Karpas-422 (cell line): Measurements from ENCODE around the gene CRACDL. TPM values are rescaled to one million over a fixed set of nuclear protein-coding genes. Genes with fewer than 3 reads are reported as not detected.

Experiments
- DNase-seq: peaks from one replicate; pipeline ENCODE4 v3.0.0-alpha.2; 2015
- H2AFZ ChIP-seq: fragments of 200-600 bp; sonication (generic); 2 replicates; pipeline ENCODE4 v1.6.1; 2014; ENCODE audit warnings: antibody characterized with exemption, low read length, mixed read lengths
- H3K27ac ChIP-seq: fragments of 200-600 bp; sonication (generic); 2 replicates; pipeline ENCODE4 v1.5.1; 2014; ENCODE audit warnings: mild to moderate bottlenecking, low read length, moderate library complexity
- H3K27me3 ChIP-seq: fragments of 200-600 bp; sonication (generic); 2 replicates; pipeline ENCODE4 v1.6.1; 2014; ENCODE audit warnings: low read length, mixed read lengths
- H3K36me3 ChIP-seq: fragments of 200-600 bp; sonication (generic); 2 replicates; pipeline ENCODE4 v1.6.1; 2014; ENCODE audit warnings: low read length, mixed read lengths; ENCODE audit not compliant: insufficient read depth
- H3K4me1 ChIP-seq: fragments of 200-600 bp; sonication (generic); 2 replicates; pipeline ENCODE4 v1.6.1; 2014; ENCODE audit warnings: mild to moderate bottlenecking, low read length, mixed read lengths
- H3K4me2 ChIP-seq: fragments of 200-600 bp; sonication (generic); 2 replicates; pipeline ENCODE4 v1.6.1; 2014; ENCODE audit warnings: low read length, low read depth, mild to moderate bottlenecking; ENCODE audit not compliant: poor library complexity, severe bottlenecking
- H3K4me3 ChIP-seq: fragments of 200-600 bp; sonication (generic); 2 replicates; pipeline ENCODE4 v1.5.1; 2014; ENCODE audit warnings: mild to moderate bottlenecking, antibody characterized with exemption, low read length, mixed read lengths
- H3K79me2 ChIP-seq: fragments of 200-600 bp; sonication (generic); 2 replicates; pipeline ENCODE4 v1.6.1; 2014; ENCODE audit warnings: mild to moderate bottlenecking, low read length, mixed read lengths
- H3K9ac ChIP-seq: fragments of 200-600 bp; sonication (generic); 2 replicates; pipeline ENCODE4 v1.6.0; 2014; ENCODE audit warnings: low read length
- H3K9me2 ChIP-seq: fragments of 200-600 bp; sonication (generic), shearing (Covaris generic); replicated peaks from 2 replicates; pipeline ENCODE4 v1.6.0; 2014; ENCODE audit warnings: mild to moderate bottlenecking, low read length, moderate library complexity; ENCODE audit not compliant: insufficient read depth
- H3K9me3 ChIP-seq: fragments of 300-700, 200-600 bp; sonication (generic); 2 replicates; pipeline ENCODE4 v1.6.1; 2014; ENCODE audit warnings: low read length, mixed read lengths
- H4K20me1 ChIP-seq: fragments of 200-600 bp; sonication (generic); 2 replicates; pipeline ENCODE4 v1.6.1; 2014; ENCODE audit warnings: mild to moderate bottlenecking, antibody characterized with exemption, low read length, low read depth; ENCODE audit not compliant: insufficient read depth
- total RNA-seq: library from RNA; depleted of rRNA; stranded (reverse); fragments of >200 nt; shearing (Covaris generic); gene quantifications from 2 replicates; pipeline ENCODE4 v1.2.3, GENCODE V29; 2014; ENCODE audit warnings: low replicate concordance

CRACDL gene
- total RNA-seq, 1 experiment from 2014 or later = 1.0 TPM

DNA sequence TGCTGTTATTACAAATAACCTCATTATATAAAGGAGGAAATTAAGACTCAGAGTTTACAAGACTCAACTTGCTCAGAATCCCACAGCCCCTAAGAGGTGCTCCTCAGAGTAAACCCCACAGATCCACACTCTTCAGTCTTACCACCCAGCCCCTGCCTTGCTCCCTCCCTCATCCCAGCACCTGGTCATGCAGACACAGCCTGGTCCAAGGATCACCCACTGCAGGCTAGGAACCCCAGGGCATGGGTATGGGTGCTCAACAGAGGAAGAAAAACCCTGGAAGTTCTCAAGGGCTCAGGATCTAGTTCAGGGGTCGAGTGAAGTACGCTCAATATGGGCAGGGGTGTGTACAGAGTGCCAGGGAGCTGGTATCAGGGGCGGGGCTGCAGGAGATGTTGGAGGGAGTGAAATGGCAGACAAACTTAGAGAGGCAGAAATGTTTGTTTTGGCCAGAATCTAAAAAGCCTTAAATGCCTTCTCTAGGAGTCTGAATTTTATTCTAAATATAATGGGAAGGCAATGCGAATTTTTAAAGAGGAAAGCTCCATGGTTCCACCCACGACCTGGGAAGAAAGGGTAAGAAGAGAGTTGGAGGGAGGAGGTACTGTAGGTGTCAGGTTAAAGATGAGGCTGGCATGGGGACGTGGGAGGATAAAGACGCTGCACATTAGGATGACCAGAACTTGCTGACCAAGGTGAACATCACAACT, 126.0 kb downstream of the CRACDL start:
- no peak overlapping the region for H2AFZ ChIP-seq
- no peaks in the 10 kb centered on the region for H3K79me2 ChIP-seq
- 0 out of 2 replicates have a peak, but pooled peaks cover 2% of the 10 kb centered on the region for H3K27me3 ChIP-seq
- no peaks in the 10 kb centered on the region for H3K9me2 ChIP-seq
- DNase-seq = no peak
- H3K36me3 ChIP-seq = no peaks in the 10 kb centered on the region
- no peak overlapping the region for H3K27ac ChIP-seq
- H3K9ac ChIP-seq = no peak overlapping the region
- no peaks in the 10 kb centered on the region for H4K20me1 ChIP-seq
- no peak overlapping the region for H3K4me2 ChIP-seq
- no peaks in the 10 kb centered on the region for H3K9me3 ChIP-seq
- no peaks in the 10 kb centered on the region for H3K4me1 ChIP-seq
- no peak overlapping the region for H3K4me3 ChIP-seq

DNA sequence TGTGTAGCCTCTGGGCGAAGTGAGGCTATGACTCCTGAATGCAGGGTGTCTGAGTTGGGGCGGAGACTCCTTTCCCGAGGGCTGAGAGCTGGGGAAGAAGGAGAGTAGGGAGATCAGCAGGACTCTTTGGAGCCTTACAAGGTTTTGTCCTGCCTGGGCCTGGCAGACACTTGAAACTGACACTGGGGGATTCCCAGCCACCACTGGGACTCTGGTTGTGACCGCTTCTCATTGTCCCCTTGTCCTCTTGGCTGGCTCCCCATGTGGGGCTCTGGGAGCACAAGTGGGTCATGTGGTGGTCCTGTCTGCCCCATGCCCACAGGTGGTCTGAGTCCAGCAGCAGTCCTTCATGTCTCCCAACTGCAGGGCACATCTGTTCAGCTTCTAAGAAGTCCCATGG, 126.9 kb downstream of the CRACDL start:
- H3K9me2 ChIP-seq = no peaks in the 10 kb centered on the region
- no peak overlapping the region for H3K27ac ChIP-seq
- H3K79me2 ChIP-seq = no peaks in the 10 kb centered on the region
- H3K4me1 ChIP-seq = no peaks in the 10 kb centered on the region
- no peaks in the 10 kb centered on the region for H3K9me3 ChIP-seq
- no peak for DNase-seq
- no peak overlapping the region for H3K4me3 ChIP-seq
- no peak overlapping the region for H2AFZ ChIP-seq
- no peak overlapping the region for H3K9ac ChIP-seq
- no peaks in the 10 kb centered on the region for H4K20me1 ChIP-seq
- H3K27me3 ChIP-seq = no peaks in the 10 kb centered on the region
- no peaks in the 10 kb centered on the region for H3K36me3 ChIP-seq
- no peak overlapping the region for H3K4me2 ChIP-seq

DNA sequence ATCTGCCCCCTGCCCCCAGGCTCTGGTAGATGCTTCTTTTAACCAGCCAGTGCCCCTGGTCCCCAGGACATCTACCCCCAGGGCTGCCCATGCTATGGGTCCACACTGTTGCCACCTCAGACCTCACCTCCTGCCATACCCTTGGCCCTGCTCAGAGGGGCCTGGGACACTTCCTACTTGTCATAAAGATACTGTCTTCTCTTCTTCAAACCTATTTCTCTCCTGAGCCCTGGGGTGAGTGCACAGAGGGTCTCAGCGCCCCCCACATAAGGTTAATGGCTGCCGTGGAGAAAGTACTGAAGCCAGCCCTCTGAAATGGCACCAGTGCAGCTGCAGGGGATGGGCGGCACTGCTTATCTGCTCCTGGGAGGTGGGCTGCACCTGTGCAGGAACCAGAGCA, 127.5 kb downstream of the CRACDL start:
- no peaks in the 10 kb centered on the region for H3K36me3 ChIP-seq
- no peaks in the 10 kb centered on the region for H3K4me1 ChIP-seq
- H3K9me3 ChIP-seq = no peaks in the 10 kb centered on the region
- no peak overlapping the region for H3K27ac ChIP-seq
- no peak overlapping the region for H3K4me2 ChIP-seq
- DNase-seq = no peak
- no peaks in the 10 kb centered on the region for H3K79me2 ChIP-seq
- H3K27me3 ChIP-seq = no peaks in the 10 kb centered on the region
- no peak overlapping the region for H2AFZ ChIP-seq
- no peaks in the 10 kb centered on the region for H4K20me1 ChIP-seq
- no peaks in the 10 kb centered on the region for H3K9me2 ChIP-seq
- no peak overlapping the region for H3K9ac ChIP-seq
- no peak overlapping the region for H3K4me3 ChIP-seq

DNA sequence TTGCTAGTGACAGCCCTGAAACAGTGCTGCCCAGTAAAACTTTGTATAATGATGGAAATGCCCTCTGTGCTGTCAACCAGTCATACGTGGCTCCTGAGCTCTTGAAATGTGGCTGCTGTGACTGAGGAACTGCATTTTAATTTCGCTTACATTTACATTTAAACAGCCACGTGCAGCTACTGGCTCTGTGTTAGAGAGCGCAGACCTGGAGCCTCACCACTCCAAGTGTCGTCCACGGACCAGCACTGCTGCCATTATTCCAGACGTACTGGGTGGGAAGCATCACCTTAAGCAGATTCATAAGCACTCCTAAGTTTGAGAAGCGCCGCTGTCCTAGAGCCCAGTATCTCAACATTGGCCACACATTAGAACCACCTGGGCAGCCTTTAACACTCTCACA, 128.1 kb downstream of the CRACDL start:
- no peaks in the 10 kb centered on the region for H3K4me1 ChIP-seq
- no peak overlapping the region for H3K4me2 ChIP-seq
- no peaks in the 10 kb centered on the region for H3K9me2 ChIP-seq
- H3K9me3 ChIP-seq = no peaks in the 10 kb centered on the region
- no peak overlapping the region for H3K27ac ChIP-seq
- no peaks in the 10 kb centered on the region for H4K20me1 ChIP-seq
- no peak overlapping the region for H3K9ac ChIP-seq
- H3K36me3 ChIP-seq = no peaks in the 10 kb centered on the region
- H3K27me3 ChIP-seq = no peaks in the 10 kb centered on the region
- H3K79me2 ChIP-seq = no peaks in the 10 kb centered on the region
- no peak overlapping the region for H3K4me3 ChIP-seq
- no peak for DNase-seq
- no peak overlapping the region for H2AFZ ChIP-seq

DNA sequence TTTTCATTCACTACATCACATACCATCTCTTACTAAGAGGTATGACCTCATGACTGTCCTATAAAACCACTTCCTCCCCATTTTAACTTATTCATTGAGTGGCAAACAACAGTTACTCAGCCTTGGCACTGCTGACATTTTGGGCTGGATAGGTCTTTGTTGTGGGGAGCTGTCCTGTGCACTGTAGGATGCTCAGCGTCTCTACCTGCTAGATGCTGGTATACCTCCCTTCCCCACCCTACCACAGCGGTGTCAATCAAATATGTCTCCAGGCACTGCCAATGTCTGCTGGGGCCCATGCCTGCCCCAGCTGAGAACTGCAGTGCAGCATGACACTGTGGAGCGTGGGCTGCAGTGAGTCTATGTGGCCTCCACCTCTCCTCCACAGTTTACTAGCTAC, 128.8 kb downstream of the CRACDL start:
- Histone ChIP-seq H3K4me2 (no peak overlapping the region), H3K9me2 (no peaks in the 10 kb centered on the region), H3K9ac (no peak overlapping the region), H3K27ac (no peak overlapping the region), H3K79me2 (no peaks in the 10 kb centered on the region), H3K4me3 (no peak overlapping the region), H3K36me3 (no peaks in the 10 kb centered on the region), H3K4me1 (no peaks in the 10 kb centered on the region), H4K20me1 (no peaks in the 10 kb centered on the region), H3K9me3 (no peaks in the 10 kb centered on the region), H2AFZ (no peak overlapping the region), H3K27me3 (no peaks in the 10 kb centered on the region)
- no peak for DNase-seq

DNA sequence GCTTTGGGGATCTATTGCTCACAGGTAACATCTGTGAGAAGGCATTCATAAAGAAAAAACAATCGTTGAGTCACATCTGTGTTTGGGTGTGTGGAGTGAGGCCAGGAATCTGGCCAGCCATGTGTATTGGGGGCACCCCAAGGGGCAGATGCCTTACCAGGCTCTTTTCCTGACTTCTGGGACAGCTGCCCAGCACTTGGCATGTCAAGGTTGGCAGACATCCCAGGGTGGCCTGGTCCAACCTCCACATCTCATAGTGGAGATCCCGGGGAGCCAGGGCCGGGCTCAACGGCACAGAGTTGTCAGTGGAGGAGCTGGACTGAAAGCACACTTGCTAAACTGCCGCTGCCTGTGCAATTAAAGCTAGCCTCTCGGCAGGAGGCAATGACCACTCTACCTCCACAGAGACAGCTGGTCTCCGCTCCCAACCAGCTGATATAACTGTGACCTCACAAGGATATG, 129.8 kb downstream of the CRACDL start:
- Histone ChIP-seq H2AFZ (no peak overlapping the region), H3K9me2 (no peaks in the 10 kb centered on the region), H3K9ac (no peak overlapping the region), H3K27me3 (no peaks in the 10 kb centered on the region), H3K27ac (no peak overlapping the region), H4K20me1 (no peaks in the 10 kb centered on the region), H3K4me2 (no peak overlapping the region), H3K9me3 (no peaks in the 10 kb centered on the region), H3K36me3 (no peaks in the 10 kb centered on the region), H3K4me1 (no peaks in the 10 kb centered on the region), H3K79me2 (no peaks in the 10 kb centered on the region), H3K4me3 (no peak overlapping the region)
- no peak for DNase-seq

DNA sequence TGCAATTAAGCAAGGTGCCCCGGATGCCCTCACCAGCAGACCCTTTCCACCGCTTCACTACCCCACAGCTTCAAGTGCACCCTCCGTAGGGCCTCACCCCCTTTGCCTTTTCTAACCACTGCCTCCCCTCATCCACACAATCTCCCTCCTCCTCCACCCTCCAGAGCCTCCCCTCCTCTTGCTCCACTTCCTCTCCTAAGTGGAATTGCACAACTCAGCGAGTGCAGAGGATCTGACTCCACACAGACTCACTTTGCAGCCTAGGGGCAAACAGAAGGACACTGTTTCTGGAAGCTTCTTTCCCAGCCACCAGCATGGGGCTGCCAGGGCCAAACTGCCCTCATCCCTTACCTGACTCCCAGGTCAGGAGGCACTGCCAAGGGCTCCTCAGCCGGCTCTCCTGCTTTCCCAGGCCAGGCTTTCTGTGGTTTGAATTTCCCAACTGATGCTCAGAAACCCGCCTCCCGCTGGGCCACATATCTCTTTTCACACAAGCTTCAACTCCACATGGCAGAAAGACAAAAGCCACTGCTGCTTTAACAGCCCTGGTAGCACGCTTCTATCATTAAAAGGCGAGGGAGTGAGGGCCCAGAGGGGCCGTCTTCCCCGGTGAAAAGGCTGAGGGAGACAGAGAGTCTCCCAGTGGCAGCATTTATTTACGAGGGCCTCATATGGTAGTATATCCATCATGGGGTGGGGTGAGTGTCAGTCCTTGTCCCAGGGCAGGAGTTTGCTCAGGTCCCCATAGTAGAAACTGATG, 130.4 kb downstream of the CRACDL start:
- H3K79me2 ChIP-seq = no peaks in the 10 kb centered on the region
- H3K4me1 ChIP-seq = no peaks in the 10 kb centered on the region
- no peak overlapping the region for H3K27ac ChIP-seq
- H3K27me3 ChIP-seq = no peaks in the 10 kb centered on the region
- no peaks in the 10 kb centered on the region for H3K36me3 ChIP-seq
- H2AFZ ChIP-seq = no peak overlapping the region
- H3K9me2 ChIP-seq = no peaks in the 10 kb centered on the region
- H3K9ac ChIP-seq = no peak overlapping the region
- no peak overlapping the region for H3K4me3 ChIP-seq
- DNase-seq = no peak
- H3K4me2 ChIP-seq = no peak overlapping the region
- H3K9me3 ChIP-seq = no peaks in the 10 kb centered on the region
- no peaks in the 10 kb centered on the region for H4K20me1 ChIP-seq

DNA sequence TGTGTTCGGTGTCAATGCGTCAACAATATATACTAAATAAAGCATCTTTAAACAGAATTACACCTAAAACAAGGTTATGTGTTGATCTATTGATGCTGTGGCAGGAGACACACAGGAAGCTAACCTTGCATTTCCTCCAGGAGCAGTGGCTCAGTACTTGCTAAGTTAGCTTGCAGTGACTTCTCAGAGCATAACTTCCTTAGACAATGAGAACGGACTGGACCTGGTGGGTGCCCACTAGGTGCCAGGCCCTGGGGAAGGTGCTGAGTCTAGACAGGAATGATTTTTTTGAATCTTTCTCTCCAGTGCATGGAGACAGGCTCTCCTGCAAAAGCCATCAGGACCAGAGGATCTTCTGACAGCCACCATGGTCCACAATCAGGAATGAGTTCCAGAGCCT, 131.3 kb downstream of the CRACDL start:
- H3K4me1 ChIP-seq = no peaks in the 10 kb centered on the region
- H3K9me2 ChIP-seq = no peaks in the 10 kb centered on the region
- no peaks in the 10 kb centered on the region for H4K20me1 ChIP-seq
- no peaks in the 10 kb centered on the region for H3K36me3 ChIP-seq
- H3K4me3 ChIP-seq = no peak overlapping the region
- no peak for DNase-seq
- no peaks in the 10 kb centered on the region for H3K27me3 ChIP-seq
- H3K9me3 ChIP-seq = no peaks in the 10 kb centered on the region
- no peak overlapping the region for H3K9ac ChIP-seq
- no peak overlapping the region for H2AFZ ChIP-seq
- no peaks in the 10 kb centered on the region for H3K79me2 ChIP-seq
- no peak overlapping the region for H3K4me2 ChIP-seq
- no peak overlapping the region for H3K27ac ChIP-seq
